Naive thymus-derived CD8-positive, alpha-beta T cell (primary cell): ENCODE data around the gene MYBPC3. TPM values are rescaled to one million over a fixed set of nuclear protein-coding genes. Genes with fewer than 3 reads are reported as not detected.
A peak's percentile ranks its signal among the peaks of the same experiment; 100 is the strongest.

Experiments
- ATAC-seq, 2 donors: fragments of 150-1000 bp; cut with Tn5 transposase in 1 of 2; sonication (Bioruptor Pico), chemical (Tn5 transposase) in 1 of 2; 1 replicate in 1 of 2; 2 replicates in 1 of 2; pipeline ENCODE4 v1.10.0; 2021; ENCODE audit warnings: mild to moderate bottlenecking in 2 of 2, moderate library complexity in 2 of 2
- POLR2A ChIA-PET: fragments of 350-600 bp; sonication (Branson Sonifier 250); formaldehyde crosslinking; loops from one replicate; lab custom pipeline; 2021; ENCODE audit warnings: antibody characterized with exemption; lab: Charles Lee
- DNase-seq, 10 donors: peaks; one replicate each; pipeline versions ENCODE4 v3.0.0 to v3.0.0-alpha.2; 2020 to 2022
- H3K27ac Mint-ChIP-seq, 10 donors: one replicate each; pipeline ENCODE4 v1.8.0; 2020 to 2022; ENCODE audit warnings: mild to moderate bottlenecking in 10 of 10, mixed read lengths in 10 of 10, moderate library complexity in 4 of 10, inconsistent platforms in 1 of 10
- H3K27me3 Mint-ChIP-seq, 5 donors: one replicate each; pipeline ENCODE4 v1.8.0; 2021 to 2022; ENCODE audit warnings: mixed read lengths in 5 of 5
- H3K36me3 Mint-ChIP-seq, 3 donors: one replicate each; pipeline ENCODE4 v1.8.0; 2020 to 2022; ENCODE audit warnings: mixed read lengths in 3 of 3, mild to moderate bottlenecking in 2 of 3, inconsistent platforms in 1 of 3
- H3K4me1 Mint-ChIP-seq, 4 donors: one replicate each; pipeline ENCODE4 v1.8.0; 2021 to 2022; ENCODE audit warnings: mixed read lengths in 4 of 4
- H3K4me3 Mint-ChIP-seq, 10 donors: one replicate each; pipeline ENCODE4 v1.8.0; 2020 to 2022; ENCODE audit warnings: mild to moderate bottlenecking in 10 of 10, mixed read lengths in 10 of 10, moderate library complexity in 6 of 10, inconsistent platforms in 1 of 10
- H3K9me3 Mint-ChIP-seq, 9 donors: one replicate each; pipeline ENCODE4 v1.8.0; 2020 to 2022; ENCODE audit warnings: mixed read lengths in 9 of 9, mild to moderate bottlenecking in 3 of 9, inconsistent platforms in 1 of 9, moderate library complexity in 1 of 9
- polyA plus RNA-seq, 3 donors: library from polyadenylated mRNA; unstranded; fragments of 300-500 nt; fragmentation: Illumina TruSeq; gene quantifications; one replicate each; pipeline ENCODE4 v1.2.3, GENCODE V29; 2021
- total RNA-seq, 8 experiments: library from RNA in 2 of 8; stranded (reverse) in 2 of 8; gene quantifications; one replicate each; pipeline ENCODE4 v1.2.3 and lab custom pipeline; 2021 to 2026

Gene MYBPC3
- total and polyA plus RNA-seq, 5 experiments from 2014 or later, result 0.16 TPM; not detected in 4

GRCh38 chr11:47331454-47332302 is 20.8 kb downstream of the MYBPC3 start:
- no peaks in the 10 kb centered on the region for H3K4me1 Mint-ChIP-seq
- H3K36me3 Mint-ChIP-seq, result peaks cover 0 to 20% (median 0%) of the 10 kb centered on the region in 3 donors
- ATAC-seq (no peak), DNase-seq (no peak)
- no peaks in the 10 kb centered on the region for H3K27me3 Mint-ChIP-seq
- no peak overlapping the region for H3K4me3 Mint-ChIP-seq
- POLR2A ChIA-PET, result no interaction called here
- H3K27ac Mint-ChIP-seq, result peak overlapping the region in 5 of 10 donors; percentile 35 to 59 (median 48)
- H3K9me3 Mint-ChIP-seq, result no peaks in the 10 kb centered on the region

DNA sequence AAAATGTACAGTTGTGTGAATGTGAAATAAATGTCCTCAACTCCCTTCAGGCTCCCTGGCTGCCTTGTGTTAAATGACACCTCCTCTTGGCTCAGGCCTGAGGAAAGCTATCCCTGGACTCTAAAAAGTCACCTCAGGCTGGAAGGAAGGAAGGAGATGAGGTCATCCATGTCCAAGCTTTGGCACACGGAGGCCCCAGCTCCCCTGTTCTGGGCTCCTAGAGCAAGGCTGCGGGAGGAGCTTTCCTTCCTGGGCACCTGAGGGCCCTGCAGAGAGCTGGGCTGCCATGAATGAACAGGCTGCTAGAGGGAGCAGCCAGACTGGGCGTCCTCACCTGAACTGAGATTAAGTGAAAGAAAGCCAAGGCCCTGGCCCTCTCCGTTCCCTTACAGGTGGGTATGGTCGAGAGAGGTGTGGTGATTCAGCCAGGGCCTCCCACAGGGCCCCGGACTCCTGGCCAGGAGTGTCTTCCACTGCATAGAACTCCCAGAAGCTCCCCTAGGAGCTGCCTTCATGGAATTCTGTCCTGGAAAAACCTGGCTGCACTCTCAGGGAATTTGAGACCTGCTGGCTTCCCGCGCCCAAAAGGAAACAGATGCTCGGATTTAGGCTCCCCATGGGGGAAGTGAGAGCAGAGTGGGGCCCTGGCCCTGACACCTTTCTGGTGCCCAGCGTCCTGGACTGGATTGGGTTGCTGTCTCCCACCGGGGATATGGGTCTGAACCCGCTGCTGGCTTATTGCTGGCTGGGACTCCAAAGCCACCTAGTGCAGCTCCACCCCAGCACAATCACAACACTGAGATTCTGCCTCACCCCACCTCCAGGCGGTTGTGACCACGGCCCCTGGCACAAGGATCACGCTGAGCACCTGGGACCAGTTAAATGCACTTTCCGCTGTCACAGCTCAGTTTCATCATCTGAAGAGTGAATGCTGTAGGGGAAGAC is 22.2 kb downstream of the MYBPC3 start:
- no peaks in the 10 kb centered on the region for H3K27me3 Mint-ChIP-seq
- H3K36me3 Mint-ChIP-seq, result peaks cover 0 to 32% (median 4%) of the 10 kb centered on the region in 3 donors
- peak overlapping the region in 6 of 10 donors; percentile 19 to 71 (median 52) for H3K27ac Mint-ChIP-seq
- peak; percentile 33 to 35 for ATAC-seq
- H3K4me3 Mint-ChIP-seq, result no peak overlapping the region
- H3K9me3 Mint-ChIP-seq, result no peaks in the 10 kb centered on the region
- no peaks in the 10 kb centered on the region for H3K4me1 Mint-ChIP-seq
- POLR2A ChIA-PET, result no interaction called here
- DNase-seq, result peak in 1 of 10 donors; percentile 13

DNA sequence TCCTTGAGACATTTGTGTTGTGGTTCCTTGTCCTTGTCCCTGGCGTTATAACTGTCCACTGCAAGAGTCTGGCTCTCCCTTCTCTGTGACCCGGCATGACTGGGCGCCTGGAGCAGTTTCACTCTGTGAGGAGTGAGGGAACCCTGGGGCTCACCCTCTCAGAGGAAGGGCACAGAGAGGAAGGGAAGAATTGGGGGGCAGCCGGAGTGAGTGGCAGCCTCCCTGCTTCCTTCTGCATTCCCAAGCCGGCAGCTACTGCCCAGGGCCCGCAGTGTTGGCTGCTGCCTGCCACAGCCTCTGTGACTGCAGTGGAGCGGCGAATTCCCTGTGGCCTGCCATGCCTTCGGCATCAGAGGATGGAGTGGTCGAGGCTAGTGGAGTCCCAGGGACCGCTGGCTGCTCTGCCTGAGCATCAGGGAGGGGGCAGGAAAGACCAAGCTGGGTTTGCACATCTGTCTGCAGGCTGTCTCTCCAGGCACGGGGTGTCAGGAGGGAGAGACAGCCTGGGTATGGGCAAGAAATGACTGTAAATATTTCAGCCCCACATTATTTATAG is 23.0 kb downstream of the MYBPC3 start:
- no peak overlapping the region for H3K4me3 Mint-ChIP-seq
- no peaks in the 10 kb centered on the region for H3K4me1 Mint-ChIP-seq
- H3K36me3 Mint-ChIP-seq, result peaks cover 0 to 39% (median 9%) of the 10 kb centered on the region in 3 donors
- H3K27ac Mint-ChIP-seq, result peak overlapping the region in 1 of 10 donors; percentile 24
- H3K27me3 Mint-ChIP-seq, result no peaks in the 10 kb centered on the region
- no peaks in the 10 kb centered on the region for H3K9me3 Mint-ChIP-seq
- DNase-seq (no peak), ATAC-seq (no peak)
- POLR2A ChIA-PET, result no interaction called here

DNA sequence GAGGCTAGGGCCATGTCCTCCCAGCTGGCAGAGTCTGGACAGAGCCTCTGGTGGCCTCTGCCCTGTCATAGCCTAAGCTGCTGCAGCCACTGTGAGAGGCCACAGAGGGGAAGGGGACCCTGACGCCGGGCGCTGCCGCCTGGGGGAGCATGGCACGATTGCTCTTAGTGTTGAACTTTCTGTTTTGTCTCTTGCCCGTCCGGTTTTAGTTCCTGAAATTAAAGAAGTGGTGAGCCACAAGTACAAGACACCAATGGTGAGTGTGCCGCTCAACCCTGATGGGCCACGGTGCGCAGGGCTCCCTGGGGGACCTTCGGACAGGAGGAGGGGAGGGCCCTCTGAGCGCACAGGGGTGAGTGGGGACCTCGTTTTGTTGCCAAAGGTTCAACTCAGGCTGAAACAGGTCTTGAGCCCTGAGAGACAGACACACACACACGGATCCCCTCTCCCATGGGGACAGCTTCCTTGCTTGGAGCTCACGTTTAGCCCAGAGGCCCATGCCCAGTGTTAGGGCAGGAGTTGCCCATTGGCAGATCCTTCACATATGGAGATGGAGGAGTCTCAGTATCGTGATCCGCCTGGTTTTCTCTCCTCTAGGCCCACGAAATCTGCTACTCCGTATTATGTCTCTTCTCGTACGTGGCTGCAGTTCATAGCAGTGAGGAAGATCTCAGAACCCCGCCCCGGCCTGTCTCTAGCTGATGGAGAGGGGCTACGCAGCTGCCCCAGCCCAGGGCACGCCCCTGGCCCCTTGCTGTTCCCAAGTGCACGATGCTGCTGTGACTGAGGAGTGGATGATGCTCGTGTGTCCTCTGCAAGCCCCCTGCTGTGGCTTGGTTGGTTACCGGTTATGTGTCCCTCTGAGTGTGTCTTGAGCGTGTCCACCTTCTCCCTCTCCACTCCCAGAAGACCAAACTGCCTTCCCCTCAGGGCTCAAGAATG is 23.8 kb downstream of the MYBPC3 start:
- peak overlapping the region in 4 of 10 donors; percentile 24 to 83 (median 48) for H3K27ac Mint-ChIP-seq
- no peak overlapping the region for H3K4me3 Mint-ChIP-seq
- no peak for ATAC-seq
- no peaks in the 10 kb centered on the region for H3K9me3 Mint-ChIP-seq
- no peaks in the 10 kb centered on the region for H3K27me3 Mint-ChIP-seq
- POLR2A ChIA-PET, result no interaction called here
- no peak for DNase-seq
- H3K4me1 Mint-ChIP-seq, result no peaks in the 10 kb centered on the region
- peaks cover 0 to 41% (median 9%) of the 10 kb centered on the region in 3 donors for H3K36me3 Mint-ChIP-seq

DNA sequence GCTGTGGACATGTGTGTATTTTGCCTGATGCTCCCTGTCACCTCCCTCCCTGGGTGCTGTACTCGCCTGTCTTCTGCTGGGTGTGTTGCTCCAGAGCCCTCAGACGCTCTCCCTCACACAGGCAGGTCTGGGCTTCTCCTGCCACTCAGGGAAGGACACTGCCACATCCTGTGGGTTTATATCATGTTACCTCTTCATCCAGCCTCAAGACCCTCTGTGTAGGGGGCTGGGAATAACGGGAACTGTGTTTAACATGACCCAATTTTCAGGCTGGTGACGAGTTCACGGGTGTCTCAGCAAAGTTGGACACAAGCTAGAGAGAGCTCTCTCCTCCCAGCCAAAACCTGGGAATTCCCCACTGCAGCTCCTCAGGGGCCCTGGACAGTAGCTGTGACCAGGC is 24.6 kb downstream of the MYBPC3 start:
- ATAC-seq (no peak), DNase-seq (no peak)
- Mint-ChIP-seq H3K9me3 (no peaks in the 10 kb centered on the region), H3K4me1 (no peaks in the 10 kb centered on the region), H3K4me3 (no peak overlapping the region), H3K36me3 (peaks cover 0 to 41% (median 12%) of the 10 kb centered on the region in 3 donors), H3K27ac (peak overlapping the region in 4 of 10 donors; percentile 51 to 83 (median 79)), H3K27me3 (no peaks in the 10 kb centered on the region)
- POLR2A ChIA-PET, result interaction anchor here (1.0 kb wide), 1 partner anchor 113 kb away, joined by 3 read pairs; the partner anchor contains the start of gene DDB2

DNA sequence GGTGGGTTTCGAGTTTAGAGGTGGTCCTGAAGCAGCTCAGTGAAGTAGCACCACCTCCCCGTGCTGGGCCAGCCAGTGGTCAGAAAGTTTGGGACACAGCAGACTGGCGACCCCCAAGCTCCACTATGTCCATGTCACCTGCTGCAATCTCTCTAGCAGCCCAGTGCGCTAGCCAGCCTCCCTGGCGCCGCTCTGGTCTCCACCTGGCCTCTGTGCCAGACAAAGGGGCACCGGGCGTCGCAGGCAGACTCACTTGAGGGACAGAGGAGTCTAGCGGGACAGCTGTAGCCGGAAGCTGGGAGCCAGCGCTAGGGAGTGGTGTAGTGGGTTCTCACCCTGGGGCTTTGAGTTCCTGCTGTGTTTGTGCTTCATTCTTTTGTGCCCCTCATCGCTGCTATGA is 25.5 kb downstream of the MYBPC3 start:
- Mint-ChIP-seq H3K27ac (peak overlapping the region in 3 of 10 donors; percentile 47 to 77 (median 70)), H3K4me1 (no peaks in the 10 kb centered on the region), H3K36me3 (peaks cover 0 to 48% (median 12%) of the 10 kb centered on the region in 3 donors), H3K9me3 (no peaks in the 10 kb centered on the region), H3K4me3 (no peak overlapping the region), H3K27me3 (no peaks in the 10 kb centered on the region)
- POLR2A ChIA-PET, result interaction anchor here (1.0 to 1.3 kb wide), 2 partner anchors 99 to 112 kb away, joined by 3 to 5 read pairs; partner anchors contain the start of genes DDB2 and PSMC3
- ATAC-seq (no peak), DNase-seq (no peak)

GRCh38 chr11:47326198-47326597 is 26.3 kb downstream of the MYBPC3 start:
- Mint-ChIP-seq H3K27ac (peak overlapping the region in 5 of 10 donors; percentile 47 to 80 (median 62)), H3K36me3 (peaks cover 0 to 56% (median 12%) of the 10 kb centered on the region in 3 donors), H3K27me3 (no peaks in the 10 kb centered on the region), H3K4me1 (peaks cover 0 to 3% (median 0%) of the 10 kb centered on the region in 4 donors), H3K9me3 (no peaks in the 10 kb centered on the region), H3K4me3 (no peak overlapping the region)
- POLR2A ChIA-PET, result interaction anchor here (1.3 kb wide), 1 partner anchor 100 kb away, joined by 5 read pairs; the partner anchor contains the start of gene PSMC3
- ATAC-seq, result no peak
- no peak for DNase-seq

GRCh38 chr11:47325271-47326041 is 27.0 kb downstream of the MYBPC3 start:
- Mint-ChIP-seq H3K27me3 (no peaks in the 10 kb centered on the region), H3K4me3 (no peak overlapping the region), H3K4me1 (peaks cover 0 to 3% (median 0%) of the 10 kb centered on the region in 4 donors), H3K36me3 (peaks cover 0 to 59% (median 12%) of the 10 kb centered on the region in 3 donors), H3K27ac (peak overlapping the region in 8 of 10 donors; percentile 39 to 80 (median 60)), H3K9me3 (no peaks in the 10 kb centered on the region)
- POLR2A ChIA-PET, result no interaction called here
- DNase-seq, result no peak
- ATAC-seq, result no peak

- H3K27me3 Mint-ChIP-seq, result no peaks in the 10 kb centered on the region
- POLR2A ChIA-PET, result interaction anchor here (0.6 kb wide), 1 partner anchor 58 kb away, joined by 3 read pairs; no protein-coding TSS in a partner anchor
- no peak for DNase-seq
- no peaks in the 10 kb centered on the region for H3K9me3 Mint-ChIP-seq
- ATAC-seq, result no peak
- peak overlapping the region in 3 of 10 donors; percentile 43 to 80 (median 77) for H3K27ac Mint-ChIP-seq
- no peak overlapping the region for H3K4me3 Mint-ChIP-seq
- H3K36me3 Mint-ChIP-seq, result peaks cover 0 to 58% (median 12%) of the 10 kb centered on the region in 3 donors
- H3K4me1 Mint-ChIP-seq, result peaks cover 0 to 3% (median 0%) of the 10 kb centered on the region in 4 donors
Measured at GRCh38 chr11:47324520-47324919, 28.0 kb downstream of the MYBPC3 start.

DNA sequence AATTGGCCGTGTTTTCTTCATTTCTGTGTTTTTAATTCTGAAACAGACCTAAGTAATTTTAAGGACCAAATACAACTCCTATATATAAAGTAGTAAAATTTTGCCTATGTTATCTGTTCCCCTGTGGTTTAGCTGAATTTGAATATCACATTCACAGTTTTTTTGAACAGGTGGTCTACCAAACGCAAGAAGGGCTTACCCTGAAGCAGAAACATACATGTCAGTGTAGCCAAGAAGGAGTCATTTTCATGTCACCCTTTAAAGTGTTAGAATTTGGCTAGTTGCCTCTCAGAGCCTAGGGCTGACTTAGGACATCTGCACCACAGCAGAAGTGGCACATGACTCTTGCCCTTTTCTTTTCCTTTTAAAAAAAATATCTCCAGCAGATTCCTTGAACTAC is 34.3 kb downstream of the MYBPC3 start:
- no peak overlapping the region for H3K4me3 Mint-ChIP-seq
- H3K36me3 Mint-ChIP-seq, result peaks cover 0 to 70% (median 7%) of the 10 kb centered on the region in 3 donors
- H3K4me1 Mint-ChIP-seq, result peaks cover 0 to 10% (median 4%) of the 10 kb centered on the region in 4 donors
- DNase-seq (no peak), ATAC-seq (no peak)
- no peaks in the 10 kb centered on the region for H3K9me3 Mint-ChIP-seq
- H3K27me3 Mint-ChIP-seq, result no peaks in the 10 kb centered on the region
- POLR2A ChIA-PET, result interaction anchor here (1.3 kb wide), 1 partner anchor 47 kb away, joined by 5 read pairs; no protein-coding TSS in a partner anchor
- peak overlapping the region in 1 of 10 donors; percentile 18 for H3K27ac Mint-ChIP-seq
